PC-9 (cell line): ENCODE measurements around the gene IQSEC1. TPM values are rescaled to one million over a fixed set of nuclear protein-coding genes. Genes with fewer than 3 reads are reported as not detected.
A peak's percentile ranks its signal among the peaks of the same experiment; 100 is the strongest.

Experiments
- BruUV-seq: library from RNA; stranded (reverse); fragments of 400-500 nt; replicated peaks from 2 replicates; lab custom pipeline; 2021; lab: Mats Ljungman, UMichigan
- CTCF ChIA-PET: fragments of 300-600 bp; sonication (Branson Sonifier 250); formaldehyde crosslinking; loops from one replicate; lab custom pipeline; 2022; ENCODE audit warnings: antibody characterized with exemption; lab: Charles Lee
- POLR2A ChIA-PET: fragments of 300-600 bp; sonication (Branson Sonifier 250); formaldehyde crosslinking; loops from one replicate; lab custom pipeline; 2022; ENCODE audit warnings: antibody characterized with exemption; ENCODE audit not compliant: unreplicated experiment; lab: Charles Lee
- DNase-seq, 2 experiments: peaks; one replicate each; pipeline versions ENCODE4 v3.0.0 to v3.0.0-alpha.2; 2015 to 2022; ENCODE audit warnings: mixed read lengths in 1 of 2
- H2AFZ ChIP-seq: fragments of 200-600 bp; sonication (generic); 2 replicates; pipeline ENCODE4 v1.8.1; 2017; ENCODE audit warnings: antibody characterized with exemption
- H3F3A ChIP-seq: fragments of 200-600 bp; sonication (generic); 2 replicates; pipeline ENCODE4 v1.8.1; 2017; ENCODE audit warnings: antibody characterized with exemption, mild to moderate bottlenecking, low read depth; ENCODE audit not compliant: insufficient read depth
- H3K27ac ChIP-seq: fragments of 200-600 bp; sonication (generic); 2 replicates; pipeline ENCODE4 v1.6.1; 2016; ENCODE audit warnings: mixed run types
- H3K27me3 ChIP-seq: fragments of 200-600 bp; sonication (generic); 2 replicates; pipeline ENCODE4 v1.6.1; 2016; ENCODE audit warnings: low read depth, mixed run types; ENCODE audit not compliant: insufficient read depth
- H3K36me3 ChIP-seq: fragments of 200-600 bp; sonication (generic); 2 replicates; pipeline ENCODE4 v1.6.1; 2016; ENCODE audit warnings: low read depth, mixed run types
- H3K4me1 ChIP-seq: fragments of 200-600 bp; sonication (generic); replicated peaks from 2 replicates; pipeline ENCODE4 v1.6.1; 2016; ENCODE audit warnings: mixed run types; ENCODE audit not compliant: insufficient read depth
- H3K4me2 ChIP-seq: fragments of 200-600 bp; sonication (generic); 2 replicates; pipeline ENCODE4 v1.6.1; 2017; ENCODE audit warnings: mixed run types
- H3K4me3 ChIP-seq: fragments of 200-600 bp; sonication (generic); 2 replicates; pipeline ENCODE4 v1.6.1; 2016; ENCODE audit warnings: mixed run types
- H3K79me2 ChIP-seq: fragments of 200-600 bp; sonication (generic); 2 replicates; pipeline ENCODE4 v1.6.1; 2017; ENCODE audit warnings: low read depth, mixed run types
- H3K9me2 ChIP-seq: fragments of 200-600 bp; sonication (generic); 2 replicates; pipeline ENCODE4 v1.8.1; 2017; ENCODE audit warnings: mild to moderate bottlenecking; ENCODE audit not compliant: insufficient read depth
- H3K9me3 ChIP-seq: fragments of 200-600 bp; sonication (generic); 2 replicates; pipeline ENCODE4 v1.8.1; 2016; ENCODE audit warnings: low read depth; ENCODE audit not compliant: insufficient read depth
- H4K20me1 ChIP-seq: fragments of 200-600 bp; sonication (generic); 2 replicates; pipeline ENCODE4 v1.8.1; 2017; ENCODE audit not compliant: insufficient read depth
- EZH2 ChIP-seq: fragments of 200-600 bp; sonication (generic); IDR thresholded peaks from 2 replicates; pipeline ENCODE4 v1.8.0; 2017; ENCODE audit warnings: antibody characterized with exemption, low read depth
- intact Hi-C: fragments of 100-400 bp; cut with micrococcal nuclease; formaldehyde crosslinking; loops from one replicate; pipeline ENCODE4 v1.10.0; 2022; ENCODE audit not compliant: unreplicated experiment
- total RNA-seq: library from RNA; stranded (reverse); gene quantifications from 2 replicates; pipeline ENCODE4 v1.2.3, GENCODE V29; 2021
- TF ChIP-seq, protein P1 (sequence below): fragments of 200-600 bp; sonication (generic); conservative IDR thresholded peaks from 2 replicates; pipeline ENCODE4 v1.6.1; 2017; ENCODE audit warnings: mixed run types, antibody characterized with exemption, mild to moderate bottlenecking, moderate library complexity

The IQSEC1 gene
- total RNA-seq, 1 experiment from 2014 or later = 30.7 TPM

DNA sequence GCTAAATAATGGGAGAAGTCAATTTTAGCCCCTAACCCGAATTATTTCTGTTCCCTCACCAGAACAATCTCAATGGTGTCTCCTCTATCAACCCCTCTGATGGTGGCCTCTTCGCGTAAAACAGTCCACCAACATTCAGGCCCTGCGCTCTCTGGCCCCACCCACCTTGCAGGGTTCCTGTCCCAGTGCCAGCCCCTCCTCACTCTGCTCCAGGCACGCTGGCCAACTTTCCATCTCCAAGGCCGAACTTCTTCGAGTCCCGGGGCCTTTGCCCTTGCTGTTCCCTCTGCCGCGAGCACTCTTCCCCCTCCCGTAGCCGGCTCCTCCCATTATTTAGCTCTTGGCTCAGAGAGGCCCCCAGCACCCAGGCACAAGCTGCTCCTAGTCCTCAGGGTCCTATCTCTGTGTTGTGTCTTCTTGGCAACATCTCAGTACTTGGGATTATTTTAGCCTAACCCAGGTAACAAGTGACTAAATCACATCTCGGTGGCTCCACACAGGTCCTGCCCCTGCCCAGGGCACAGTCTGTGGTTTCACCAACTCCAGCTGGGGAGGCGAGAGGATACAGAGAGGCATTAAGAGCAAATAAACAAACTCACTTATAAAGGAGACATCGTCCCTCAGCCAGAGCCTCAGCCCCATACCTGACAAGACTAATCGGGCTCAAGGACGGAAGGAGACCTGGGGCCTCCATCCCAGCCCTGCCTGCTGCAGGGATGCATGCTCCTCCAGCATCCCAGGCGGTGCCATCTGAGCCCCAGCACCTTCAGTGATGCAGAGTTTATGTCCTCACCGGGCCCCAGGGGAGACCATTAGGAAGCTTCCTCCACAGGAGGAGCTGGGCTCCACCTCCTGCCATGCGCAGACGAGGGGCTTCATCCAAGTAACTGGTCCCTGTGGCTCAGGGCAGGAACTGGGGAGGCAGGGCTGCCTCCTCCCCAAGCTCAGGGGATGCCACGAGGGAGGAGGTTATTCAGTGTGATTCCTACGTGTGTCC is 19.7 kb upstream of the IQSEC1 start:
- DNase-seq = peak in 1 of 2 experiments; percentile 67
- no peaks in the 10 kb centered on the region for H3K9me3 ChIP-seq
- no peak for TF ChIP-seq EZH2
- TF ChIP-seq, protein P1, sequence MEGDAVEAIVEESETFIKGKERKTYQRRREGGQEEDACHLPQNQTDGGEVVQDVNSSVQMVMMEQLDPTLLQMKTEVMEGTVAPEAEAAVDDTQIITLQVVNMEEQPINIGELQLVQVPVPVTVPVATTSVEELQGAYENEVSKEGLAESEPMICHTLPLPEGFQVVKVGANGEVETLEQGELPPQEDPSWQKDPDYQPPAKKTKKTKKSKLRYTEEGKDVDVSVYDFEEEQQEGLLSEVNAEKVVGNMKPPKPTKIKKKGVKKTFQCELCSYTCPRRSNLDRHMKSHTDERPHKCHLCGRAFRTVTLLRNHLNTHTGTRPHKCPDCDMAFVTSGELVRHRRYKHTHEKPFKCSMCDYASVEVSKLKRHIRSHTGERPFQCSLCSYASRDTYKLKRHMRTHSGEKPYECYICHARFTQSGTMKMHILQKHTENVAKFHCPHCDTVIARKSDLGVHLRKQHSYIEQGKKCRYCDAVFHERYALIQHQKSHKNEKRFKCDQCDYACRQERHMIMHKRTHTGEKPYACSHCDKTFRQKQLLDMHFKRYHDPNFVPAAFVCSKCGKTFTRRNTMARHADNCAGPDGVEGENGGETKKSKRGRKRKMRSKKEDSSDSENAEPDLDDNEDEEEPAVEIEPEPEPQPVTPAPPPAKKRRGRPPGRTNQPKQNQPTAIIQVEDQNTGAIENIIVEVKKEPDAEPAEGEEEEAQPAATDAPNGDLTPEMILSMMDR = no peak
- H3K4me2 ChIP-seq = peak overlapping the region; percentile 52
- H3K27me3 ChIP-seq = no peaks in the 10 kb centered on the region
- no peaks in the 10 kb centered on the region for H3K79me2 ChIP-seq
- ChIA-PET POLR2A (no interaction called here), CTCF (interaction anchor here (0.6 to 1.3 kb wide), 5 partner anchors 10 to 137 kb away, joined by 3 to 5 read pairs (median 4); no protein-coding TSS in a partner anchor)
- peaks cover 18% of the 10 kb centered on the region for H3K4me1 ChIP-seq
- H3F3A ChIP-seq = peaks cover 8% of the 10 kb centered on the region; the same call in 1 of the 2 replicates
- BruUV-seq = no TSS peak
- H3K4me3 ChIP-seq = no peak overlapping the region
- no peaks in the 10 kb centered on the region for H4K20me1 ChIP-seq
- H3K27ac ChIP-seq = no peak overlapping the region
- no peak overlapping the region for H2AFZ ChIP-seq
- intact Hi-C loops = loop anchor here (1.0 to 10.0 kb wide), 6 partner anchors 101 to 557 kb away; no protein-coding TSS in a partner anchor
- no peaks in the 10 kb centered on the region for H3K9me2 ChIP-seq
- no peaks in the 10 kb centered on the region for H3K36me3 ChIP-seq

DNA sequence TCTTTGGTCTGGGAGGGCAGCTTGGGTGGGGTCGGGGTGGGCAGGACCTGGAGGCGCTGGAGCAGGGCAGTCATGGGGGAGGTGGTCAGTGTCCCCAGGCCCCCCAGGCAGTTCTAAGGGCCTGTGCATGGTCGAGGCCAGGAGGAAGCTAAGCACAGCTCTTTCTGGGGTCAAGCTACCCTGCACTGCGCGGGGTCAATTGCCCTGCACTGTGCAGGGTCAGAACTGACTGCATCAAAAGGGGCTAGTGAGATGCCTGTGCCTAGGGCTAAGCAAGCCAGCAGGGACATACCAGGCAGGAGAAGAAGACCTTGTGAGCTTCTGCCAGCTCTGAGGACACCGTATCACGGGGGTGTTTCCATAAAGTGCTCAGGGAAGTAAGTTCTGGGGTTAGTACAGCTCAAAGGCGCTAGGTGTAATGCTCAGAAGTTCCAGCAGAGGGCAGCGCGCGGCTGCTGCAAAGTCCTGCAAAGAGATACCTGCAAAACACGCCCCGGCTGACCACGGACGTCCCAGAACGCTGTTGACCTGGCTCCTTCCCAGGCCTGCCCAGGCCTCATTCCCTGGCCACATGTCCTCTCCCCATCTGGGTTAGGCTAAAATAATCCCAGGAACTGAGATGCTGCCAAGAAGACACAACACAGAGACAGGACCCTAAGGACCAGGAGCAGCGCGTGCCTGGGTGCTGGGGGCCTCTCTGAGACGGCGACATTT is 18.8 kb upstream of the IQSEC1 start:
- Histone ChIP-seq H3K9me2 (no peaks in the 10 kb centered on the region), H3K36me3 (no peaks in the 10 kb centered on the region), H3K9me3 (no peaks in the 10 kb centered on the region), H3F3A (peaks cover 8% of the 10 kb centered on the region; the same call in 1 of the 2 replicates), H4K20me1 (no peaks in the 10 kb centered on the region), H3K79me2 (no peaks in the 10 kb centered on the region), H3K27me3 (no peaks in the 10 kb centered on the region), H3K4me2 (peak overlapping the region; percentile 52), H2AFZ (no peak overlapping the region), H3K27ac (no peak overlapping the region), H3K4me3 (no peak overlapping the region), H3K4me1 (peaks cover 18% of the 10 kb centered on the region)
- BruUV-seq = no TSS peak
- no peak for TF ChIP-seq EZH2
- TF ChIP-seq, protein P1 = peak; percentile 98
- CTCF ChIA-PET = interaction anchor here (0.6 to 1.3 kb wide), 13 partner anchors 11 to 404 kb away, joined by 3 to 15 read pairs (median 4); no protein-coding TSS in a partner anchor
- POLR2A ChIA-PET = interaction anchor here (0.5 kb wide), 1 partner anchor 99 kb away, joined by 3 read pairs; no protein-coding TSS in a partner anchor
- intact Hi-C loops = loop anchor here (1.0 to 10.0 kb wide), 6 partner anchors 100 to 558 kb away; no protein-coding TSS in a partner anchor
- DNase-seq = peak; percentile 69 to 87
